NB4 (cell line): ENCODE results near the gene LHX8.

Experiments used
- DNase-seq: peaks from one replicate; pipeline ENCODE4 v3.0.0; 2010; ENCODE audit warnings: low read depth
- H3K4me3 ChIP-seq: one replicate; pipeline ENCODE4 v1.5.1; 2011; ENCODE audit warnings: mild to moderate bottlenecking, low read depth, low read length, moderate library complexity
- MYC ChIP-seq: IDR thresholded peaks from 2 replicates; pipeline ENCODE4 v1.6.1; 2011; ENCODE audit warnings: low read depth, low read length
- POLR2A ChIP-seq: IDR thresholded peaks from 2 replicates; pipeline ENCODE4 v1.6.1; 2011; ENCODE audit warnings: mild to moderate bottlenecking; ENCODE audit not compliant: insufficient read length; ENCODE audit errors: extremely low read depth
- TF ChIP-seq, protein P1 (sequence below): IDR thresholded peaks from one replicate; pipeline ENCODE4 v1.5.1; 2012; ENCODE audit warnings: low read depth, low read length
- TF ChIP-seq, protein P2 (sequence below): IDR thresholded peaks from 2 replicates; pipeline ENCODE4 v1.6.1; 2011; ENCODE audit warnings: low read depth, low read length

LHX8 gene

DNA sequence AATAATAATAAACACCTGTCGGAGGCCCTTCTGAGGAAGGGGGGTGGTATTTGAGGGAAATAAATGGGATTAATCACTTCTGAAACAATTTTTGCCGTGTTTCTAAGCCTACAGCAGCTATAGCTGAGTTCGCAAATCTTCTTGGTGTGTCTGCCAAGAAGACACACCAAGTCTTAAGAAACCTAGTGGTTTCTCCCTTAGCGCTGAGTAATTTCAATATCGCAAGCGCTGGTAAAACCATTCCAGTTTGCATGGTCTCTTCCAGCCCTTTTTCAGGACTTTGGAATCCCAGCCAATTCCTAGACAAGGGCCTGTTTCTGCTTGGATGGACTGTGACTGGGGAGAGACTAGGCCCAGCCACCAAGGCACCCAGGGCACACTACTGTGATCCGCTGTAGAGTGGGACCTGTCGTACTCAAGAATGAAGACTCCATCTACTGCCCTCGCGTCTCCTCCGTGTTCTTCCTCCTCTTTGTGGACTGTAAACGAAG is 7.5 kb upstream of the LHX8 start:
- DNase-seq = no peak
- no peak overlapping the region for H3K4me3 ChIP-seq
- TF ChIP-seq, protein P1, sequence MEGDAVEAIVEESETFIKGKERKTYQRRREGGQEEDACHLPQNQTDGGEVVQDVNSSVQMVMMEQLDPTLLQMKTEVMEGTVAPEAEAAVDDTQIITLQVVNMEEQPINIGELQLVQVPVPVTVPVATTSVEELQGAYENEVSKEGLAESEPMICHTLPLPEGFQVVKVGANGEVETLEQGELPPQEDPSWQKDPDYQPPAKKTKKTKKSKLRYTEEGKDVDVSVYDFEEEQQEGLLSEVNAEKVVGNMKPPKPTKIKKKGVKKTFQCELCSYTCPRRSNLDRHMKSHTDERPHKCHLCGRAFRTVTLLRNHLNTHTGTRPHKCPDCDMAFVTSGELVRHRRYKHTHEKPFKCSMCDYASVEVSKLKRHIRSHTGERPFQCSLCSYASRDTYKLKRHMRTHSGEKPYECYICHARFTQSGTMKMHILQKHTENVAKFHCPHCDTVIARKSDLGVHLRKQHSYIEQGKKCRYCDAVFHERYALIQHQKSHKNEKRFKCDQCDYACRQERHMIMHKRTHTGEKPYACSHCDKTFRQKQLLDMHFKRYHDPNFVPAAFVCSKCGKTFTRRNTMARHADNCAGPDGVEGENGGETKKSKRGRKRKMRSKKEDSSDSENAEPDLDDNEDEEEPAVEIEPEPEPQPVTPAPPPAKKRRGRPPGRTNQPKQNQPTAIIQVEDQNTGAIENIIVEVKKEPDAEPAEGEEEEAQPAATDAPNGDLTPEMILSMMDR = no peak
- no peak for TF ChIP-seq MYC
- TF ChIP-seq POLR2A = no peak
- TF ChIP-seq, protein P2, sequence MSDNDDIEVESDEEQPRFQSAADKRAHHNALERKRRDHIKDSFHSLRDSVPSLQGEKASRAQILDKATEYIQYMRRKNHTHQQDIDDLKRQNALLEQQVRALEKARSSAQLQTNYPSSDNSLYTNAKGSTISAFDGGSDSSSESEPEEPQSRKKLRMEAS = no peak

DNA sequence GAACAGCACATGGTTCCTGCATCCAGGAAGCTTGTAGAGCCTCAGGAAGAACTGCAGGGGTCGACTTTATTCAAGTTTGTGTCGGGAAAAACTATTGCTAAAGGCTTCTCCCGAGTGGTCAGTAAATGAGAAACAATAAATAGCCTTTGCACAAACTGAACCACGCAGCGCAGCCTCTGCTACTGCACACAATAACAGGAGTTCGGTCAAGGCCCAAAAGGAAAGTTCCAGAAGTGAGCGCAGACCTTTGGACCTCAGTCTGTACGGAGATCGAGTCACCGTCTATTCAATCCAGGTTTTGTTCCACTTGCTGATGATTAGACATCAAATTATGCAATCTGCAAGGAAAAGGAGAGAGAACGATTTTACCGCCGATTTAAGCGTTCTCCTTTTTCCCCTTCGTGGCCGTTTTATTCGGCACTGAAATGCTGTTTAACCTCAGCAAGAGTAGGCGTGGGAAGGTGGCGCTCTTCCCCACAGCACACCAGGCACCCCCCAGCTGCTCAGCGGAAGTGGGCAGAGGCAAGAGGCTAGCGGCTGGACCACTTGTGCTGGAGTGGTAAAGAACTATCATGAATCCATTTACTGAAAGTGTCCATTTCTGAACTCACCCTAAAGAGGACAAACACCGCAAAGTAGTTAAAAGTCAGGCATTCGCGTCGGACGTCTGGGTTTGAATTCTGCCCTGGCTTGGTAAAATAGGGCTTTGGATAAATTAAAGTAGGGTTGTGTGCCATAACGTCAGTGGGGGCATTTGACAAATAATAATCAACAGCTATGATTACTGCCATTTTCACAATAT is 6.1 kb upstream of the LHX8 start:
- H3K4me3 ChIP-seq = no peak overlapping the region
- no peak for DNase-seq
- TF ChIP-seq POLR2A (no peak), MYC (no peak)
- TF ChIP-seq, protein P1 = no peak
- TF ChIP-seq, protein P2 = no peak

GRCh38 chr1:75129660-75129982 is 4.6 kb upstream of the LHX8 start:
- DNase-seq = no peak
- no peak overlapping the region for H3K4me3 ChIP-seq
- TF ChIP-seq, protein P1 = no peak
- TF ChIP-seq, protein P2 = no peak

GRCh38 chr1:75129983-75130789 is 4.0 kb upstream of the LHX8 start:
- TF ChIP-seq POLR2A = no peak
- no peak for TF ChIP-seq MYC
- TF ChIP-seq, protein P1 = no peak
- TF ChIP-seq, protein P2 = no peak
- H3K4me3 ChIP-seq = no peak overlapping the region
- DNase-seq = no peak

- TF ChIP-seq, protein P2 = no peak
- no peak for TF ChIP-seq MYC
- TF ChIP-seq, protein P1 = no peak
- no peak for TF ChIP-seq POLR2A
- no peak overlapping the region for H3K4me3 ChIP-seq
- no peak for DNase-seq
Measured at GRCh38 chr1:75130865-75131564, 3.2 kb upstream of the LHX8 start.
